ENCODE results near the gene CNPY2. TPM values are rescaled to one million over a fixed set of nuclear protein-coding genes. Genes with fewer than 3 reads are reported as not detected.
A peak's percentile ranks its signal among the peaks of the same experiment; 100 is the strongest.
"Not testable (repeated sequence)": the region's sequence is repeated elsewhere in the genome, so short reads cannot be mapped to it uniquely, and the experiment has no call there.

Gene CNPY2
- total RNA-seq, 4 donors from 2014 or later: 94.9 to 141 (median 109) TPM

- H3K27ac ChIP-seq: no peak overlapping the region
- no peak for TF ChIP-seq EP300 (IDR thresholded peaks at IDR 0.05)
- TF ChIP-seq, protein P1, sequence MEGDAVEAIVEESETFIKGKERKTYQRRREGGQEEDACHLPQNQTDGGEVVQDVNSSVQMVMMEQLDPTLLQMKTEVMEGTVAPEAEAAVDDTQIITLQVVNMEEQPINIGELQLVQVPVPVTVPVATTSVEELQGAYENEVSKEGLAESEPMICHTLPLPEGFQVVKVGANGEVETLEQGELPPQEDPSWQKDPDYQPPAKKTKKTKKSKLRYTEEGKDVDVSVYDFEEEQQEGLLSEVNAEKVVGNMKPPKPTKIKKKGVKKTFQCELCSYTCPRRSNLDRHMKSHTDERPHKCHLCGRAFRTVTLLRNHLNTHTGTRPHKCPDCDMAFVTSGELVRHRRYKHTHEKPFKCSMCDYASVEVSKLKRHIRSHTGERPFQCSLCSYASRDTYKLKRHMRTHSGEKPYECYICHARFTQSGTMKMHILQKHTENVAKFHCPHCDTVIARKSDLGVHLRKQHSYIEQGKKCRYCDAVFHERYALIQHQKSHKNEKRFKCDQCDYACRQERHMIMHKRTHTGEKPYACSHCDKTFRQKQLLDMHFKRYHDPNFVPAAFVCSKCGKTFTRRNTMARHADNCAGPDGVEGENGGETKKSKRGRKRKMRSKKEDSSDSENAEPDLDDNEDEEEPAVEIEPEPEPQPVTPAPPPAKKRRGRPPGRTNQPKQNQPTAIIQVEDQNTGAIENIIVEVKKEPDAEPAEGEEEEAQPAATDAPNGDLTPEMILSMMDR (IDR thresholded peaks at IDR 0.05): peak in 1 of 5 experiments; percentile 21
- peaks cover 0 to 71% (median 25%) of the 10 kb centered on the region in 3 donors for H3K36me3 ChIP-seq
- no peaks in the 10 kb centered on the region for H3K9me3 ChIP-seq
- H3K27me3 ChIP-seq: no peaks in the 10 kb centered on the region
- WGBS, 2 donors: 6 to 8% methylated on average over 1 of the region's 1 CpG
- DNase-seq (ENCODE audit: low spot score in 2 of 2): no peak
- H3K4me1 ChIP-seq: peaks cover 0 to 18% (median 5%) of the 10 kb centered on the region in 4 donors
- no peak overlapping the region for H3K4me3 ChIP-seq
Observed at GRCh38 chr12:56271031-56271430, 44.8 kb downstream of the CNPY2 start.

DNA sequence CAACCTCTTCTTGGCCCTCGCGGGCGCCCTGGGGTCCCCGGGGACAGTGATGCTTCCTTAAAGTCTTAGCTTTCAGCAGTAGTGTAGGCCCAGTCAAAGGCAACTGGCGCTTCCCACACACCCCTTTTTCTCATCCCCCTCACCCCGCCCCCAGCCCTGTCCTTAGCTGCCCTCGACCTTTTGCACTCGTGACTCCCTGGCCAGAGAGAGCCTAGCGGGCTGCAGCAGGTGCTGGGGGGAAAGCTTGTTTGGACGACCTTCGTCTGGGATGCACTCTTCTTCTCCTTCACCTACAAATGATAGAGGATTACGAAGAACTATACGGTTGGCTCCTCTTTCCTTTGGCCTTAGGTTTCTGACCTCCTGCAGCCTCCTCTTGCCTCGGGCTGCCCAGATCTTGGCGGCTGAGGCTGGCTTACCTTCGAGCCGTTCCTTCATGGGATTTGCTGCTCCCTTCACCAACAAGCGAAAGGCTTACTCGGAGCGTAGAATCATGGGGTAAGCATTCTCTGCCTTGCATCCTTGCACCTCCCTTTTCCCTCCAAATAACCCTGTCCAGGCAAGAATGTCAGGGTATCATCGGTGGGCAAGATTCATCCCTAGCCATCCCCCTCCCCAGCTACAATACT is 48.2 kb downstream of the CNPY2 start:
- peaks cover 0 to 36% (median 0%) of the 10 kb centered on the region in 3 donors for H3K36me3 ChIP-seq
- no peaks in the 10 kb centered on the region for H3K27me3 ChIP-seq
- no peak for DNase-seq (ENCODE audit: low spot score in 2 of 2)
- no peaks in the 10 kb centered on the region for H3K9me3 ChIP-seq
- TF ChIP-seq POLR2A (IDR thresholded peaks at IDR 0.05) (no peak), EP300 (IDR thresholded peaks at IDR 0.05) (no peak)
- TF ChIP-seq, protein P1 (IDR thresholded peaks at IDR 0.05): no peak
- WGBS, 2 donors: 21 to 22% methylated on average over 21 of the region's 21 CpGs
- peak overlapping the region; percentile 62 to 79 (median 69) for H3K4me3 ChIP-seq
- peak overlapping the region; percentile 89 to 97 (median 92) for H3K27ac ChIP-seq
- H3K4me1 ChIP-seq: peaks cover 0 to 22% (median 8%) of the 10 kb centered on the region in 4 donors

- DNase-seq (ENCODE audit: low spot score in 2 of 2): peak; percentile 82 to 89
- WGBS, 2 donors: 1% methylated on average over 32 to 58 of the region's 68 CpGs
- H3K36me3 ChIP-seq: peaks cover 0 to 29% (median 0%) of the 10 kb centered on the region in 3 donors
Observed at GRCh38 chr12:56266693-56267442, 48.9 kb downstream of the CNPY2 start, which contains the start of gene COQ10A. Gene COQ10A (plus strand): TSS chr12:56266942. CDS start chr12:56267119, 177 bp downstream.

DNA sequence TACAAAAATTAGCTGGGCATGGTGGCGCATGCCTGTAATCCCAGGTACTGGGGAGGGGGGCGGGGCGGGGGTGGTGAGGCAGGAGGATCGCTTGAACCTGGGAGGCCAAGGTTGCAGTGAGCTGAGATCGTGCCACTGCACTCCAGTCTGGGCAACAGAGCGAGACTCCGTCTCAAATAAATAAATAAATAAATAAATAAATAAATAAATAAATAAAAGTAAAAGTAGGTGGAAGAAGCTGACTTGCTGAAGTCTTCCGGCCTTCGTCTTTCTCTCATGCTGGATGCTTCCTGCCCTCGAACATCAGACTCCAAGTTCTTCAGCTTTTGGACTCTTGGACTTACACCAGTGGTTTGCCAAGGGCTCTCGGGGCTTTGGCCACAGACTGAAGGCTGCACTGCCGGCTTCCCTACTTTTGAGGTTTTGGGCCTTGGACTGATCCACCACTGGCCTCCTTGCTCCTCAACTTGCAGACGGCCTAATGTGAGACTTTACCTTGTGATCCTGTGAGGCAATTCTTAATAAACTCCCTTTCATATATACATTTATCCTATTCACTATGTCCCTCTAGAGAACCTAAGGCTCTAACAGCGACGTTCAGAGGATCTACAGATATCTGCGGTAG is 49.6 kb downstream of the CNPY2 start:
- Histone ChIP-seq H3K36me3 (peaks cover 0 to 23% (median 0%) of the 10 kb centered on the region in 3 donors), H3K27ac (peak overlapping the region; percentile 89 to 97 (median 92)), H3K4me3 (peak overlapping the region; percentile 62 to 79 (median 69)), H3K4me1 (peaks cover 0 to 22% (median 8%) of the 10 kb centered on the region in 4 donors)
- H3K27me3 ChIP-seq; DNase-seq (ENCODE audit: low spot score in 2 of 2); H3K9me3 ChIP-seq: not testable (repeated sequence)
- WGBS, 2 donors: 60 to 61% methylated on average over 16 of the region's 16 CpGs

More at GRCh38 chr12:56266693-56267442, 48.9 kb downstream of the CNPY2 start, which contains the start of gene COQ10A:
- H3K27me3 ChIP-seq: no peaks in the 10 kb centered on the region
- TF ChIP-seq EP300 (IDR thresholded peaks at IDR 0.05) (peak in 1 of 2 donors; percentile 93), POLR2A (IDR thresholded peaks at IDR 0.05) (peak; percentile 73 to 91)
- TF ChIP-seq, protein P1 (IDR thresholded peaks at IDR 0.05): peak; percentile 52 to 90 (median 80)
- no peaks in the 10 kb centered on the region for H3K9me3 ChIP-seq
- H3K4me1 ChIP-seq: peaks cover 0 to 22% (median 8%) of the 10 kb centered on the region in 4 donors
- peak within 1 kb of the TSS; percentile 62 to 79 (median 69) for H3K4me3 ChIP-seq
- peak within 1 kb of the TSS; percentile 89 to 97 (median 92) for H3K27ac ChIP-seq

- not testable (repeated sequence) for H3K36me3 ChIP-seq; H3K9me3 ChIP-seq; DNase-seq (ENCODE audit: low spot score in 2 of 2); H3K27me3 ChIP-seq; H3K4me3 ChIP-seq; H3K27ac ChIP-seq
- WGBS, 2 donors: 91 to 92% methylated on average over 7 of the region's 7 CpGs
- H3K4me1 ChIP-seq: peaks cover 0 to 25% (median 15%) of the 10 kb centered on the region in 4 donors
Observed at GRCh38 chr12:56262955-56263354, 52.8 kb downstream of the CNPY2 start.

All from tibial nerve (tissue), 4 donors.